Activated T-cell treated with anti-CD3 and anti-CD28 coated beads, Interleukin-2, amount 50 U/mL, for 4 hours (primary cell): ENCODE measurements around the gene CYP4F2. TPM values are rescaled to one million over a fixed set of nuclear protein-coding genes. Genes with fewer than 3 reads are reported as not detected.
"Not testable (repeated sequence)": the region's sequence is repeated elsewhere in the genome, so short reads cannot be mapped to it uniquely, and the experiment has no call there.

Experiments
- ATAC-seq, 2 donors: fragments of 200-7000 bp; cut with Tn5 transposase; one replicate each; pipeline ENCODE4 v1.10.0; 2021
- DNase-seq: peaks from one replicate; pipeline ENCODE4 v3.0.0-alpha.2; 2020
- H3K27me3 Mint-ChIP-seq: one replicate; pipeline ENCODE4 v1.8.0; 2021; ENCODE audit warnings: low read depth, mixed read lengths
- H3K36me3 Mint-ChIP-seq: one replicate; pipeline ENCODE4 v1.8.0; 2022; ENCODE audit warnings: mixed read lengths; ENCODE audit not compliant: insufficient read depth
- H3K4me1 Mint-ChIP-seq: one replicate; pipeline ENCODE4 v1.8.0; 2021; ENCODE audit warnings: low read depth, mixed read lengths
- H3K4me3 Mint-ChIP-seq: one replicate; pipeline ENCODE4 v1.8.0; 2021; ENCODE audit warnings: mild to moderate bottlenecking, moderate library complexity, mixed read lengths
- H3K9me3 Mint-ChIP-seq: one replicate; pipeline ENCODE4 v1.8.0; 2021; ENCODE audit warnings: mixed read lengths
- total RNA-seq, 3 donors: library from RNA; stranded (reverse); gene quantifications; one replicate each; pipeline ENCODE4 v1.2.1, GENCODE V29; 2021

CYP4F2 gene, protein sequence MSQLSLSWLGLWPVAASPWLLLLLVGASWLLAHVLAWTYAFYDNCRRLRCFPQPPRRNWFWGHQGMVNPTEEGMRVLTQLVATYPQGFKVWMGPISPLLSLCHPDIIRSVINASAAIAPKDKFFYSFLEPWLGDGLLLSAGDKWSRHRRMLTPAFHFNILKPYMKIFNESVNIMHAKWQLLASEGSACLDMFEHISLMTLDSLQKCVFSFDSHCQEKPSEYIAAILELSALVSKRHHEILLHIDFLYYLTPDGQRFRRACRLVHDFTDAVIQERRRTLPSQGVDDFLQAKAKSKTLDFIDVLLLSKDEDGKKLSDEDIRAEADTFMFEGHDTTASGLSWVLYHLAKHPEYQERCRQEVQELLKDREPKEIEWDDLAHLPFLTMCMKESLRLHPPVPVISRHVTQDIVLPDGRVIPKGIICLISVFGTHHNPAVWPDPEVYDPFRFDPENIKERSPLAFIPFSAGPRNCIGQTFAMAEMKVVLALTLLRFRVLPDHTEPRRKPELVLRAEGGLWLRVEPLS
- not detected for total RNA-seq

- DNase-seq (no peak), ATAC-seq (no peak)
- Mint-ChIP-seq H3K27me3 (peaks cover 45% of the 10 kb centered on the region), H3K4me1 (peaks cover 7% of the 10 kb centered on the region), H3K36me3 (no peaks in the 10 kb centered on the region), H3K4me3 (no peak within 1 kb of the TSS), H3K9me3 (no peaks in the 10 kb centered on the region)
Observed at GRCh38 chr19:15897738-15898276, at the start of gene CYP4F2. Gene CYP4F2 (minus strand): TSS chr19:15898074. CDS start chr19:15897611, 463 bp downstream.

DNA sequence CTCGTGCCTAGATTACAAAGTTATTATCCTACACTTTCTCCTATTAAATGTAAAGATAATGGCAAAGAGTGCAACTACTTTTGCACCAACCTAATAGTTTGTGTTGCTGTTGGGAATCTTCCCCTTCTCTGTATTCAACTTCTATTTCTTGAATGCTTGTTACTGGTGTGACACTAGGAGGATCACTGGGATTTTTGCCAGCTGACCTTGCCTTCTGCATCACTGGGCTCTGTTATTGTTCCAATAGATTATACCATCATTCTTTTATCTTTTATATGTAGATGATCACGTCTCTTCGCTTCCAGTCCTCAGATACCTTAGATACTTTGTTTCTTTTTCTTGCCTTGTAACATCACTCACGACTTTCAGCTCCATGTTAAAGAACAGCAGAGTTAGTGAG is 47.4 kb upstream of the CYP4F2 start:
- H3K4me3 Mint-ChIP-seq, result no peak overlapping the region
- H3K9me3 Mint-ChIP-seq, result peaks cover 22% of the 10 kb centered on the region
- H3K4me1 Mint-ChIP-seq, result no peaks in the 10 kb centered on the region
- ATAC-seq, result no peak
- peaks cover 41% of the 10 kb centered on the region for H3K27me3 Mint-ChIP-seq
- H3K36me3 Mint-ChIP-seq, result peaks cover 7% of the 10 kb centered on the region
- DNase-seq, result no peak

DNA sequence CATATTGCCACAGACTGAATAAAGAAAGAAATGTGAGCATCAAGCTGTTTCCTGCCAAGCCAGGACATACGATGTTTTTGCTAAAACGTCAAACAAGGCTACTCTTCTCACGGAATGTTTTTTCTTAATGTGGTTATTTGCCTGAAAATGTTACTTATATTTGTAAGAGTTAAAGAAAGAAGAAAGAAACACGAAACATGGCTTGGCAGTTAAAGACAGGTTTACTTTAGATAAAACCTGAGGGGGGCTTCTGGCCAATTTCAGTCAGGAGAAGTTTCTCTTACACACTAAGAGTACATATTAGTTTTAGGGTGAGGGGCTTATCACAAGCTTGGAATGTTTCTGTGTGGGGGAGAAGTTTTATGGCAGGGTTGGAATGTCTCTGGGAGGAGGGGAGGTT is 46.5 kb upstream of the CYP4F2 start:
- peaks cover 40% of the 10 kb centered on the region for H3K27me3 Mint-ChIP-seq
- H3K4me3 Mint-ChIP-seq, result no peak overlapping the region
- peaks cover 6% of the 10 kb centered on the region for H3K36me3 Mint-ChIP-seq
- H3K4me1 Mint-ChIP-seq, result no peaks in the 10 kb centered on the region
- H3K9me3 Mint-ChIP-seq, result peaks cover 16% of the 10 kb centered on the region
- DNase-seq (no peak), ATAC-seq (no peak)

DNA sequence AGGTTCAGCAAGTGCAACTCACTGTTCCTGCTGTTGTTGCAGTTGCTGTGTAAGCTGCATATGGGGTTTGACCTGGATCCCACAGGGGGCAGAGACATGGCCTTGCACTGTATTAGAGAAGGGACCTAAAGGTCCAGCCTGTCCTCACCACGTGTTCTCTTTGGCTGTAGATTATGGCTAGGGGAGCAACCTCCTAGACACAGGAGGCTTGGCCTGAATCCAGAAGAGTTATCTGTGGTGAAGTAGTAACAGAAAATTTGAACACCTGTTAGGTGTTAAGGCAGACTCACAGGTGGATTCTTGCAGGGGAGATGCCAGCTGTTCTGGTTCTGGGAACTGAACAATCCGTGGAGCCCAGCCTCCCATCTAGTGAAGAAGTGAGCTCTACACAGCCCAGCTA is 39.9 kb upstream of the CYP4F2 start:
- Mint-ChIP-seq H3K4me3 (no peak overlapping the region), H3K9me3 (peaks cover 2% of the 10 kb centered on the region), H3K27me3 (peaks cover 17% of the 10 kb centered on the region), H3K4me1 (no peaks in the 10 kb centered on the region), H3K36me3 (no peaks in the 10 kb centered on the region)
- ATAC-seq (no peak), DNase-seq (no peak)

DNA sequence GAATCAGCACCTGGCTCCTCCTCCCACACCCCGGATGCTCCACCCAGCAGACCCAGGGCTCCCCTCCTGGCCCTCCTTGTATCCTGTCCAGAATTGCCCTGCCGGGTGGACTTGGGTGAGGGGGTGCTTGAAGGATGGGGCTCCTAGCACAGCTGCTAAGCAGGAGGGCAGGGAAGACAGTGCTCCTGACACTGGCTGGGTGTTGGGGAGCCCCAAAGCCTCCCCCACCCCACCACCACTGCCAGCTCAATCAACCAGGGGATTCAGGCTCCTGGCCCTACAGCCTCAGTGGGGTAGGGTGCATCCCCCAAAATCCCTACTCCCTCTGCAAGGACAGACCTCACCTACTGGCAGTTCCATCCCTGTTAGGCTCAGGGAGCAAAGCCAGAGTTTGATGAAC is 39.1 kb upstream of the CYP4F2 start:
- H3K36me3 Mint-ChIP-seq, result no peaks in the 10 kb centered on the region
- H3K9me3 Mint-ChIP-seq, result peaks cover 2% of the 10 kb centered on the region
- DNase-seq (no peak), ATAC-seq (no peak)
- no peaks in the 10 kb centered on the region for H3K4me1 Mint-ChIP-seq
- peaks cover 14% of the 10 kb centered on the region for H3K27me3 Mint-ChIP-seq
- no peak overlapping the region for H3K4me3 Mint-ChIP-seq

- H3K4me3 Mint-ChIP-seq, result no peak overlapping the region
- ATAC-seq, result no peak
- H3K4me1 Mint-ChIP-seq, result no peaks in the 10 kb centered on the region
Observed at GRCh38 chr19:15936173-15936572, 38.3 kb upstream of the CYP4F2 start.

DNA sequence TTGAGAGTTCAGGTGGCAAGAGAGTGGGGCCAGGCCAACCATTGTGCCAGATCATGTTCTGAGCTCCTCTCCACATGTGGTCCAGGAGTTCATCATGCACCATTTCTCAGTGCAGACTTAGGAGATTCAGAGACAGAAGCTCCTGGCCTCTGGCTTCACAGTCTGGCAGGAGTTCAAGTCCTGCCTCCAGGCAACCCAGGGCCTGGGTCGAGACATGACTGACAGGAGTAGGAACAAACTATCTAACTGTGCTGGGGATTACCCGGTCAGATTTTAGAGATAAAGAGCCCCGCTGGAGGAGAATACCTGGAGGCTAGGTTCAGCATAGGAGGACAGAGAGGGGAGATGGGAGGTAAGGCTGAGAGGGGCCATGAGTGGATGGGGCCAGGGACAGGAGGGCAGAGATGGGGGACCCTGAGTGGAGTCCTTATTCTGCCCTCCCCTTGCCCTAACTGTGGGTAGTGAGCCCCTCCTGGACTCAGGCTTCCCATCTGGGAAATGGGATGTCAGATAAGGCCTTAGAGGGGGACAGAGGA is 37.4 kb upstream of the CYP4F2 start:
- ATAC-seq (no peak), DNase-seq (no peak)
- H3K4me3 Mint-ChIP-seq, result no peak overlapping the region
- peaks cover 2% of the 10 kb centered on the region for H3K9me3 Mint-ChIP-seq
- H3K4me1 Mint-ChIP-seq, result no peaks in the 10 kb centered on the region
- H3K36me3 Mint-ChIP-seq, result no peaks in the 10 kb centered on the region
- H3K27me3 Mint-ChIP-seq, result peaks cover 15% of the 10 kb centered on the region

More at GRCh38 chr19:15936173-15936572, 38.3 kb upstream of the CYP4F2 start:
- peaks cover 16% of the 10 kb centered on the region for H3K27me3 Mint-ChIP-seq
- no peaks in the 10 kb centered on the region for H3K36me3 Mint-ChIP-seq
- no peak for DNase-seq
- H3K9me3 Mint-ChIP-seq, result peaks cover 2% of the 10 kb centered on the region

DNA sequence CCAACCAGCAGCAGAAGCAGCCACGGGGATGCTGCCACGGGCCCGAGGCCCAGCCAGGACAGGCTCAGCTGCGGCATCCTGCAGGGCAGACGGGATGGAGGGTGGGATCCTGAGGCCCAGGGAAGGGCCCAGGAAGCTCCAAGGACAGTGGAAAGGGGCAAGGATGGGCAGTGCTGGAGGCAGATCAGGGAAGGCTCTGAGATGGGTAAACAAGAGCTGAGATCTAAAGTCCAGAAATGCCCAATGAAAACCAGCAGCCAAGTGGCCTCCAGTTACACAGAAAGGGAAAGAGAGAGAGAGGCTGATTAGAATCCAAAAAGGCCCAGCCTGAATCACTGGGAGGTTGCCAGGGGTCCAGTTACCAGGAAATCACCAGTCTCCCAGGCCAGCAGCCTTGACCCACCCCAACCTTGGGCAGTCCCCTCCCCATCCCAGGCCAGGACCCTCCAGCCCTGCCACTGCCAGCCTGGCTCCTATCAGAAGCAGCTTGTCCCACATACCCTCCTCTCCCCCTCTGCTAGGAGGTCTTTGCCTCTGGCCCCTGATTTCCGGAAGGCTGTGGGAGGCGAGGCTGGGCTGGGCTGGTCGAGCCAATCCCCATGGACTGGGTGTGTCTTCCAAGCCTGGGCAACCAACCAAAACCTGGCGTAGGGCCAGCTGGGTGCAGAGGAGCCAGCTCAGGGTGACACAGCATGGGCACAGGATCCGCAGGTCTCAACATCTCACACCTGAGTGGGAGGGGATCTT is 36.6 kb upstream of the CYP4F2 start, which contains the start of gene CYP4F11:
Gene CYP4F11 (minus strand): TSS at position 198 of the 747 bp plus-strand sequence. CDS start 121 bp downstream, at position 77.
- no peaks in the 10 kb centered on the region for H3K4me1 Mint-ChIP-seq
- peaks cover 16% of the 10 kb centered on the region for H3K27me3 Mint-ChIP-seq
- no peak for ATAC-seq

GRCh38 chr19:15933761-15934331 is 36.0 kb upstream of the CYP4F2 start:
- not testable (repeated sequence) for ATAC-seq

More for the DNA sequence above, 36.6 kb upstream of the CYP4F2 start, which contains the start of gene CYP4F11:
- Mint-ChIP-seq H3K9me3 (peaks cover 2% of the 10 kb centered on the region), H3K36me3 (no peaks in the 10 kb centered on the region), H3K4me3 (no peak within 1 kb of the TSS)
- no peak for DNase-seq

DNA sequence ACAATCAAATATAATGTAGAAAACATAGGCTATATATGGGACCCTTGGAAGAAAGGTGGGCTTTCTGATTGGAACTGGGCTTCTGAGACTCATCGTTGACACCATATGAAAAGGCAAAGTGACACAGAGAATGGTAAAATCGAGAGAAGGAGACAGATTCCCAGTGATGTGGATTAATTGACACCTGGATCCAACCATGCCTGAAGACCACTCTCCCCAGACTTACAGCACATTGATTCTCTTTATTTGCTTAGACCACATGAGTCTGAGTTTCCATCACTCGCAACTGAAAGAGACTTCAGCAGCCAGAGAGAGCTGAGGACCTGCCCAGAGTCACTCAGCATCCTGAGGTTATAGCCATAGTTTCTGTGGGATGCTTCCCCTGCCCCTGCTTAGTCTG is 30.4 kb upstream of the CYP4F2 start:
- Mint-ChIP-seq H3K27me3 (peaks cover 44% of the 10 kb centered on the region), H3K4me3 (no peak overlapping the region)

More at GRCh38 chr19:15933761-15934331, 36.0 kb upstream of the CYP4F2 start:
- peaks cover 22% of the 10 kb centered on the region for H3K27me3 Mint-ChIP-seq
- not testable (repeated sequence) for H3K36me3 Mint-ChIP-seq, DNase-seq, H3K4me1 Mint-ChIP-seq, H3K9me3 Mint-ChIP-seq, H3K4me3 Mint-ChIP-seq

DNA sequence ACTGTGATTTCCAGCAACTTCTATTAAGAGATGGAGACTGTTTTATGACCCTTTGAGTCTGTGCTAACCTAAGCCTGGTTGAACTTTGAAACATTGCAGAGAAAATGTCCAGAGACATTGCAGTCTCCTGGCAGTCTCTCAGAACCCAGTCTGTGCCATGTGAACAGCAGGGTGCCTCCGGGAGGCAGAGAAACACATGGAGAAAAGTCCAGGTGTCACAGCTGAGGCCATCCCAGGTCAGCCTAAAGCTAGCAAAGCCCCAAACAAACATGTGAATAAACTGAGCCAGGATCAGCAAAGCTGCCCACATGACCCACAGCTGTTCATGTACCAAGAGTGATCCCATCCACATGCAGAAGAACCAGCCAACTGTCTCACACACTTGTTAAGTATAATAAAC is 28.6 kb upstream of the CYP4F2 start:
- peaks cover 51% of the 10 kb centered on the region for H3K27me3 Mint-ChIP-seq
- H3K4me3 Mint-ChIP-seq, result no peak overlapping the region
- H3K36me3 Mint-ChIP-seq, result no peaks in the 10 kb centered on the region
- H3K9me3 Mint-ChIP-seq, result no peaks in the 10 kb centered on the region
- ATAC-seq (no peak), DNase-seq (no peak)
- H3K4me1 Mint-ChIP-seq, result no peaks in the 10 kb centered on the region

More for the DNA sequence above, 30.4 kb upstream of the CYP4F2 start:
- DNase-seq (no peak), ATAC-seq (no peak)
- no peaks in the 10 kb centered on the region for H3K4me1 Mint-ChIP-seq
- H3K9me3 Mint-ChIP-seq, result no peaks in the 10 kb centered on the region
- no peaks in the 10 kb centered on the region for H3K36me3 Mint-ChIP-seq

DNA sequence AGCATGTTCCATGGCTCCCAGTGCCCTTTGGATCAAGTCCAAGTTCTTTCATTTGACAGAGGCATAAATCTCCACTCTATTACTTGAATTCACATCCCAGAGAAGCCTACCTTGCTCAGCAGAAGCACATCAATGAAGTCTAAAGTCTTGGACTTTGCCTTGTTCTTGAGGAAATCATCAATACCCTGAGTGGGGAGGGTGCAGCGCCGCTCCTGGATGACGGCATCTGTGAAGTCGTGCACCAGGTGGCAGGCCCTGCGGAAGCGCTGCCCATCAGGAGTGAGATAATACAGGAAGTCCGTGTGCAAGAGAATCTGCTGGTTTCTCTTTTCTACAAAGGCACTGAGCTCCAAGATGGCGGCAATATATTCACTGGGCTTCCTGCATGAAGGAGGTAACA is 25.8 kb upstream of the CYP4F2 start:
- no peaks in the 10 kb centered on the region for H3K36me3 Mint-ChIP-seq
- no peak overlapping the region for H3K4me3 Mint-ChIP-seq
- no peaks in the 10 kb centered on the region for H3K4me1 Mint-ChIP-seq
- DNase-seq, result no peak
- H3K27me3 Mint-ChIP-seq, result peaks cover 43% of the 10 kb centered on the region
- no peaks in the 10 kb centered on the region for H3K9me3 Mint-ChIP-seq
- ATAC-seq, result no peak

DNA sequence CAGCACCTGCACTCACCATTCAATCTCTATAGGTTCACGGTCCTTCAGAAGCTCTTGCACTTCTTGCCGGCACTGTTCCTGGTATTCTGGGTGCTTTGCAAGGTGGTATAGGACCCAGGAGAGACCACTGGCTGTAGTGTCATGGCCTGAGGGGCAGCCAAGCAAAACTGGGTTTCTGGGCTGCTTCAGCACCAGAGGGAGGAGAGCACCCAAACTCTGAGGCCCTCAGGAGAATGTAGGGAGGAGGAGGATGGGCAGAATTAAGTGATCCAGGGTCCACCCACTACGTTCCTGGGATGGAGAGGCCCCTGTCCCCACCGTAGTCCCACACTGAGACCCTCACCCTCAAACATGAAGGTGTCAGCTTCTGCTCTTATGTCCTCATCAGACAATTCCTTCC is 24.1 kb upstream of the CYP4F2 start:
- Mint-ChIP-seq H3K36me3 (no peaks in the 10 kb centered on the region), H3K27me3 (peaks cover 40% of the 10 kb centered on the region), H3K9me3 (no peaks in the 10 kb centered on the region), H3K4me3 (no peak overlapping the region), H3K4me1 (no peaks in the 10 kb centered on the region)
- DNase-seq (no peak), ATAC-seq (no peak)

- Mint-ChIP-seq H3K4me3 (no peak overlapping the region), H3K9me3 (peaks cover 9% of the 10 kb centered on the region), H3K27me3 (peaks cover 45% of the 10 kb centered on the region), H3K36me3 (no peaks in the 10 kb centered on the region), H3K4me1 (no peaks in the 10 kb centered on the region)
- DNase-seq, result no peak
- no peak for ATAC-seq
Observed at GRCh38 chr19:15919243-15919642, 21.4 kb upstream of the CYP4F2 start.
